PFSK-1 (cell line): ENCODE results near the gene TSPAN3.

Experiments
- POLR2AphosphoS5 ChIP-seq: IDR thresholded peaks from 2 replicates; pipeline ENCODE4 v1.6.1; 2012; ENCODE audit warnings: low read depth, mild to moderate bottlenecking, control low read depth, low read length, moderate library complexity
- REST ChIP-seq, 2 experiments: IDR thresholded peaks; 2 replicates each; pipeline versions ENCODE4 v1.6.1 to v1.8.0; 2011 to 2012; ENCODE audit warnings: low read depth in 2 of 2, low read length in 2 of 2, control low read depth in 1 of 2, inconsistent platforms in 1 of 2, mild to moderate bottlenecking in 1 of 2, moderate library complexity in 1 of 2; ENCODE audit not compliant: insufficient read depth in 1 of 2
- TAF1 ChIP-seq: IDR thresholded peaks from 2 replicates; pipeline ENCODE4 v1.6.1; 2012; ENCODE audit warnings: low read length, control low read depth, borderline replicate concordance; ENCODE audit not compliant: insufficient read depth

DNA sequence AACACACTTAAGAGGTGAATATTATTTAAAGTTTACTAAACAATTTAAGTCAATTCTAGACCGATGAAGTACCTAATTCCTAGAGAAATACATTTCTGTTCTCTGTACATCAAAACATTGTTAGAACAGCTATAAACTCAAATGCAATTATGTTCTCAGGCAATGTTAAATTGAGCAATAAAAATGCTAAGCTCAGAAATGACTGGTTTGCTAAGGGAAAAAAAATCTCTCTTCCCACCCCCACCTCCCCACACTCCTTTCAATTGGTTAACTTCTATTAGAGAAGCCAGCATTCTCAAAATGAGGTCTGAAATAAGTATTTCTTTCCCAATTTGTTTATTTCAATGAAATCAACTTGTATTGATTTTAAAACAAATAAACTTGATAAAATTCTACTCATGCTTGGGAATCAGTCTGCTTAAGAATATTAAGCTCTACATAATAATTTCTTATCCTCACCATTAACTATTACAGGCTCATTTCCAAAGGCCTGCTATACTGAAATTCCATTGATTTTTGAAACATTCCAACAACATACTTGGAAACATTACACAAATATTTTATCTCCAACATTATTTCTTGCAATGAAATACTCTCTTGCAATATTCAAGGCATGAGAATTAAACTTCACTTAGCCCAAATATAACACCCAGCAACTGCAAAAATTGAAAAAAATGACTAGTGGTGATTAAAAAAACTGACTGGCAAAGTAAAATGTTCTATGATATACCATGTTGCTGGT, 22.6 kb downstream of the TSPAN3 start:
- no peak for TF ChIP-seq TAF1
- no peak for TF ChIP-seq POLR2AphosphoS5
- no peak for TF ChIP-seq REST (IDR thresholded peaks at IDR 0.05; ENCODE audit: insufficient read depth in 1 of 2, low read depth in 2 of 2, low read length in 2 of 2)
